ENCODE measurements around the gene MEX3B. TPM values are rescaled to one million over a fixed set of nuclear protein-coding genes. Genes with fewer than 3 reads are reported as not detected.

MEX3B gene
- polyA plus RNA-seq, 1 of the 3 experiments (the other 2 are of a cell fraction) = 9.3 TPM

DNA sequence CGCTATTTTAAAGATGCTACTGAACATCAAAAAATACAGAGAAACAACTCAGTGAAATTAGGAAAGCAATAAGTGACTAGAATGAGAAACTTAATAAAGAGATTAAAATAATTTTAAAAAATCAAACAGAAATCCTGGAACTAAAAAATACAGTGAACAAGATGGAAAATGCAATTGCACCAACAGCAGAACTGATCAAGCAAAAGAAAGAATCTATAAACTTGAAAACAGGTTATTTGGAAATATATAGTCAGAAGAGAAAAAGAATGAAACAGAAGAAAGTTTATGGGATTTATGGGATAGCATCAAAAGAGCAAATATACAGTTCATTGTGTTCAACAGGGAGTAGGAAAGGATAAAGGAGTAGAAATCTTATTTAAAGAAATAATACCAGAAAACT lies 53.3 kb downstream of the MEX3B start:
- no peak for DNase-seq
- ChIA-PET CTCF (no interaction called here), POLR2A (no interaction called here)
- Histone ChIP-seq H3K27ac (ENCODE audit: low read depth in 2 of 2, low read length in 1 of 2) (no peak overlapping the region), H3K9ac (no peak overlapping the region), H3K9me3 (peaks cover 8% of the 10 kb centered on the region; the same call in 1 of the 2 replicates), H3K79me2 (ENCODE audit: insufficient read depth) (no peaks in the 10 kb centered on the region), H3K9me2 (no peaks in the 10 kb centered on the region), H3K4me3 (ENCODE audit: low read depth in 2 of 2, low read length in 1 of 2) (no peak overlapping the region), H3K36me3 (replicated peaks in 1 of 2; ENCODE audit: control insufficient read depth in 1 of 2, insufficient read depth in 2 of 2, low read length in 1 of 2) (no peaks in the 10 kb centered on the region), H3K4me1 (ENCODE audit: control insufficient read depth in 1 of 2, insufficient read depth in 2 of 2, low read depth in 1 of 2, low read length in 1 of 2) (no peaks in the 10 kb centered on the region), H3K27me3 (ENCODE audit: insufficient read depth) (no peaks in the 10 kb centered on the region), H2AFZ (ENCODE audit: low read depth) (no peak overlapping the region), H3F3A (replicated peaks; ENCODE audit: insufficient read depth) (no peaks in the 10 kb centered on the region), H3K4me2 (no peak overlapping the region), H4K20me1 (ENCODE audit: insufficient read depth) (no peaks in the 10 kb centered on the region)
- TF ChIP-seq, protein P1, sequence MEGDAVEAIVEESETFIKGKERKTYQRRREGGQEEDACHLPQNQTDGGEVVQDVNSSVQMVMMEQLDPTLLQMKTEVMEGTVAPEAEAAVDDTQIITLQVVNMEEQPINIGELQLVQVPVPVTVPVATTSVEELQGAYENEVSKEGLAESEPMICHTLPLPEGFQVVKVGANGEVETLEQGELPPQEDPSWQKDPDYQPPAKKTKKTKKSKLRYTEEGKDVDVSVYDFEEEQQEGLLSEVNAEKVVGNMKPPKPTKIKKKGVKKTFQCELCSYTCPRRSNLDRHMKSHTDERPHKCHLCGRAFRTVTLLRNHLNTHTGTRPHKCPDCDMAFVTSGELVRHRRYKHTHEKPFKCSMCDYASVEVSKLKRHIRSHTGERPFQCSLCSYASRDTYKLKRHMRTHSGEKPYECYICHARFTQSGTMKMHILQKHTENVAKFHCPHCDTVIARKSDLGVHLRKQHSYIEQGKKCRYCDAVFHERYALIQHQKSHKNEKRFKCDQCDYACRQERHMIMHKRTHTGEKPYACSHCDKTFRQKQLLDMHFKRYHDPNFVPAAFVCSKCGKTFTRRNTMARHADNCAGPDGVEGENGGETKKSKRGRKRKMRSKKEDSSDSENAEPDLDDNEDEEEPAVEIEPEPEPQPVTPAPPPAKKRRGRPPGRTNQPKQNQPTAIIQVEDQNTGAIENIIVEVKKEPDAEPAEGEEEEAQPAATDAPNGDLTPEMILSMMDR (IDR thresholded peaks at IDR 0.05) = no peak
- 7% methylated on average over 1 of the region's 1 CpG for WGBS (ENCODE audit: low lambda C conversion rate)

Other genes with a start within 250 kb of the MEX3B start
- 12.3 and 15.3 TPM in 2 replicates for gene EFL1, start 216.7 kb upstream of the MEX3B start, polyA plus RNA-seq (2012; rRNA removed)
- gene SAXO2, start 216.8 kb upstream of the MEX3B start, polyA plus RNA-seq (2012; rRNA removed) = 2.8 and 5.4 TPM in 2 replicates